Retinal pigment epithelial cell (primary cell): ENCODE data around the gene RHBDD2.
"Not testable (repeated sequence)": the region's sequence is repeated elsewhere in the genome, so short reads cannot be mapped to it uniquely, and the experiment has no call there.

Experiments
- DNase-seq: peaks from one replicate; pipeline ENCODE4 v3.0.0-alpha.2; 2010; ENCODE audit warnings: low read depth
- H3K4me3 ChIP-seq: 2 replicates; pipeline ENCODE4 v1.5.1; 2011; ENCODE audit warnings: mild to moderate bottlenecking, low read length, control low read depth, moderate library complexity
- CTCF ChIP-seq: conservative IDR thresholded peaks from 2 replicates; pipeline ENCODE4 v1.5.1; 2011; ENCODE audit warnings: low read depth, low read length, control low read depth, inconsistent platforms

RHBDD2 gene

GRCh38 chr7:75878769-75879611 is at the start of gene RHBDD2:
Gene RHBDD2, plus strand, starts transcription at chr7:75879034. Its CDS starts 49 bp downstream, at chr7:75879083.
- TF ChIP-seq CTCF = no peak
- peak within 1 kb of the TSS; percentile 95 for H3K4me3 ChIP-seq
- peak; percentile 66 for DNase-seq

GRCh38 chr7:75829656-75830055 is 49.2 kb upstream of the RHBDD2 start:
- peak; percentile 38 for DNase-seq
- not testable (repeated sequence) for H3K4me3 ChIP-seq

- no peak overlapping the region for H3K4me3 ChIP-seq
- DNase-seq = no peak
- no peak for TF ChIP-seq CTCF
Measured at GRCh38 chr7:75830978-75831377, 47.9 kb upstream of the RHBDD2 start.

- not testable (repeated sequence) for DNase-seq, H3K4me3 ChIP-seq
Measured at GRCh38 chr7:75833662-75834061, 45.2 kb upstream of the RHBDD2 start.

- no peak for DNase-seq
- H3K4me3 ChIP-seq = no peak overlapping the region
- no peak for TF ChIP-seq CTCF
Measured at GRCh38 chr7:75835688-75836285, 43.0 kb upstream of the RHBDD2 start.

- no peak for TF ChIP-seq CTCF
- H3K4me3 ChIP-seq = no peak overlapping the region
- DNase-seq = no peak
Measured at GRCh38 chr7:75836798-75837197, 42.0 kb upstream of the RHBDD2 start.

GRCh38 chr7:75838281-75838930 is 40.4 kb upstream of the RHBDD2 start:
- not testable (repeated sequence) for H3K4me3 ChIP-seq, DNase-seq

GRCh38 chr7:75840029-75840428 is 38.8 kb upstream of the RHBDD2 start:
- no peak for DNase-seq
- no peak for TF ChIP-seq CTCF
- no peak overlapping the region for H3K4me3 ChIP-seq
